GM19452 (cell line): ENCODE measurements around the gene LMAN1.
A peak's percentile ranks its signal among the peaks of the same experiment; 100 is the strongest.

Experiments used
- ATAC-seq: cut with Tn5 transposase; IDR thresholded peaks from one replicate; pipeline ENCODE4 v1.9.1; 2021; ENCODE audit not compliant: unreplicated experiment

Gene LMAN1

GRCh38 chr18:59358712-59359575, at the start of gene LMAN1:
LMAN1 (minus strand) TSS chr18:59359265; CDS start chr18:59359244, 21 bp downstream.
- ATAC-seq, result peak; percentile 92

- ATAC-seq, result peak; percentile 91
Observed at GRCh38 chr18:59402432-59403090, 43.5 kb upstream of the LMAN1 start.

GRCh38 chr18:59400407-59400806, 41.3 kb upstream of the LMAN1 start:
- no peak for ATAC-seq

- ATAC-seq, result no peak
Observed at GRCh38 chr18:59395226-59396175, 36.4 kb upstream of the LMAN1 start.

- no peak for ATAC-seq
Observed at GRCh38 chr18:59393381-59393780, 34.3 kb upstream of the LMAN1 start.

- no peak for ATAC-seq
Observed at GRCh38 chr18:59388817-59389216, 29.8 kb upstream of the LMAN1 start.

GRCh38 chr18:59387687-59388565, 28.9 kb upstream of the LMAN1 start:
- ATAC-seq, result no peak

- ATAC-seq, result no peak
Observed at GRCh38 chr18:59386909-59387686, 28.0 kb upstream of the LMAN1 start.

- no peak for ATAC-seq
Observed at GRCh38 chr18:59385191-59385590, 26.1 kb upstream of the LMAN1 start.

- no peak for ATAC-seq
Observed at GRCh38 chr18:59383851-59384250, 24.8 kb upstream of the LMAN1 start.

GRCh38 chr18:59382383-59382782, 23.3 kb upstream of the LMAN1 start:
- ATAC-seq, result no peak

- ATAC-seq, result no peak
Observed at GRCh38 chr18:59381949-59382348, 22.9 kb upstream of the LMAN1 start.

- no peak for ATAC-seq
Observed at GRCh38 chr18:59380706-59381105, 21.6 kb upstream of the LMAN1 start.

GRCh38 chr18:59379772-59380522, 20.9 kb upstream of the LMAN1 start:
- ATAC-seq, result no peak

GRCh38 chr18:59377613-59378337, 18.7 kb upstream of the LMAN1 start:
- ATAC-seq, result no peak

GRCh38 chr18:59376351-59376935, 17.4 kb upstream of the LMAN1 start:
- ATAC-seq, result no peak

GRCh38 chr18:59374128-59374527, 15.1 kb upstream of the LMAN1 start:
- no peak for ATAC-seq

- no peak for ATAC-seq
Observed at GRCh38 chr18:59372975-59373374, 13.9 kb upstream of the LMAN1 start.
